Measurements from ENCODE around the gene RASA3.
"Not testable (repeated sequence)": the region's sequence is repeated elsewhere in the genome, so short reads cannot be mapped to it uniquely, and the experiment has no call there.

DNA sequence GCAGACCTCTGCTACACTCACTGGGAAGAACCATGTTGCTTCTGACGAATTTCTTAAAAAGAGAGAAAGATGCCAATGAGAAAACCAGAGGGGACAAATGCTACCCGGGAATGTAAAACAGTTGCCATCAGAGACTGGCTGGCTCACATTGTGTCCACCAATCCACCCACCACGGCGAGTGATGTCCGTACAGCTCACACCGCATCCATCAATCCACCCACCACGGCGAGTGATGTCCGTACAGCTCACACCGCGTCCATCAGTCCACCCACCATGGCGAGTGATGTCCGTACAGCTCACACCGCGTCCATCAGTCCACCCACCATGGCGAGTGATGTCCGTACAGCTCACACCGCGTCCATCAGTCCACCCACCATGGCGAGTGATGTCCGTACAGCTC is 19.0 kb downstream of the RASA3 start:
- TF ChIP-seq, protein P1, sequence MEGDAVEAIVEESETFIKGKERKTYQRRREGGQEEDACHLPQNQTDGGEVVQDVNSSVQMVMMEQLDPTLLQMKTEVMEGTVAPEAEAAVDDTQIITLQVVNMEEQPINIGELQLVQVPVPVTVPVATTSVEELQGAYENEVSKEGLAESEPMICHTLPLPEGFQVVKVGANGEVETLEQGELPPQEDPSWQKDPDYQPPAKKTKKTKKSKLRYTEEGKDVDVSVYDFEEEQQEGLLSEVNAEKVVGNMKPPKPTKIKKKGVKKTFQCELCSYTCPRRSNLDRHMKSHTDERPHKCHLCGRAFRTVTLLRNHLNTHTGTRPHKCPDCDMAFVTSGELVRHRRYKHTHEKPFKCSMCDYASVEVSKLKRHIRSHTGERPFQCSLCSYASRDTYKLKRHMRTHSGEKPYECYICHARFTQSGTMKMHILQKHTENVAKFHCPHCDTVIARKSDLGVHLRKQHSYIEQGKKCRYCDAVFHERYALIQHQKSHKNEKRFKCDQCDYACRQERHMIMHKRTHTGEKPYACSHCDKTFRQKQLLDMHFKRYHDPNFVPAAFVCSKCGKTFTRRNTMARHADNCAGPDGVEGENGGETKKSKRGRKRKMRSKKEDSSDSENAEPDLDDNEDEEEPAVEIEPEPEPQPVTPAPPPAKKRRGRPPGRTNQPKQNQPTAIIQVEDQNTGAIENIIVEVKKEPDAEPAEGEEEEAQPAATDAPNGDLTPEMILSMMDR (IDR thresholded peaks at IDR 0.05; ENCODE audit: low read length), result not testable (repeated sequence)
- TF ChIP-seq EZH2phosphoT487 (IDR thresholded peaks at IDR 0.05; ENCODE audit: low read length); EZH2 (optimal IDR thresholded peaks at IDR 0.05; ENCODE audit: low read depth, low read length): not testable (repeated sequence)

Data from MM.1S (cell line).